A673 (cell line): ENCODE results near the gene NDUFB10. TPM values are rescaled to one million over a fixed set of nuclear protein-coding genes. Genes with fewer than 3 reads are reported as not detected.

Experiments used
- BruUV-seq: library from RNA; stranded (reverse); fragments of 400-500 nt; replicated peaks from 2 replicates; lab custom pipeline; 2021; lab: Mats Ljungman, UMichigan
- CTCF ChIA-PET: fragments of 300-600 bp; sonication (Branson Sonifier 250); formaldehyde crosslinking; loops from one replicate; lab custom pipeline; 2022; ENCODE audit warnings: antibody characterized with exemption; lab: Charles Lee
- POLR2A ChIA-PET: fragments of 300-600 bp; sonication (Branson Sonifier 250); formaldehyde crosslinking; loops from one replicate; lab custom pipeline; 2022; ENCODE audit warnings: antibody characterized with exemption; ENCODE audit not compliant: low non-redundant PET; lab: Charles Lee
- DNase-seq: peaks from one replicate; pipeline ENCODE4 v3.0.0-alpha.2; 2015; ENCODE audit warnings: low spot score
- H3K27ac ChIP-seq: fragments of 200-600 bp; sonication (generic); 2 replicates; pipeline ENCODE4 v1.5.1; 2016; ENCODE audit warnings: mixed run types, low read depth, mild to moderate bottlenecking, mixed read lengths, antibody characterized with exemption, low read length; ENCODE audit not compliant: poor library complexity, severe bottlenecking
- H3K27me3 ChIP-seq: fragments of 200-600 bp; sonication (generic); replicated peaks from 2 replicates; pipeline ENCODE4 v1.6.1; 2017; ENCODE audit warnings: mixed run types, low read depth, mild to moderate bottlenecking, mixed read lengths, antibody characterized with exemption, low read length; ENCODE audit not compliant: insufficient read depth, poor library complexity
- H3K36me3 ChIP-seq: fragments of 200-600 bp; sonication (generic); 2 replicates; pipeline ENCODE4 v1.6.1; 2016; ENCODE audit warnings: mixed run types, mild to moderate bottlenecking, mixed read lengths, antibody characterized with exemption, low read length; ENCODE audit not compliant: insufficient read depth, poor library complexity, severe bottlenecking
- H3K4me1 ChIP-seq: fragments of 200-600 bp; sonication (generic); 2 replicates; pipeline ENCODE4 v1.6.1; 2017; ENCODE audit warnings: mixed run types, mild to moderate bottlenecking, mixed read lengths, antibody characterized with exemption, low read length; ENCODE audit not compliant: insufficient read depth, poor library complexity, severe bottlenecking
- H3K4me3 ChIP-seq: fragments of 200-600 bp; sonication (generic); 2 replicates; pipeline ENCODE4 v1.5.1; 2016; ENCODE audit warnings: low read depth, mixed run types, mild to moderate bottlenecking, mixed read lengths, low read length; ENCODE audit not compliant: poor library complexity, severe bottlenecking
- H3K9me3 ChIP-seq: fragments of 200-600 bp; sonication (generic); 2 replicates; pipeline ENCODE4 v1.6.1; 2016; ENCODE audit warnings: mixed run types, low read depth, mild to moderate bottlenecking, mixed read lengths, antibody characterized with exemption, low read length; ENCODE audit not compliant: poor library complexity, severe bottlenecking
- CTCF ChIP-seq: fragments of 300-800, 200-600 bp; sonication (generic); conservative IDR thresholded peaks from 2 replicates; pipeline ENCODE4 v1.5.1; 2017; ENCODE audit warnings: low read depth, mild to moderate bottlenecking, antibody characterized with exemption, low read length, moderate library complexity, mixed read lengths
- EZH2 ChIP-seq: fragments of 200-600 bp; sonication (generic); IDR thresholded peaks from 2 replicates; pipeline ENCODE4 v1.6.1; 2017; ENCODE audit warnings: borderline replicate concordance, low read depth, mild to moderate bottlenecking, mixed read lengths, antibody characterized with exemption, low read length; ENCODE audit not compliant: poor library complexity, severe bottlenecking
- intact Hi-C: fragments of 100-400 bp; cut with micrococcal nuclease; formaldehyde crosslinking; loops from one replicate; pipeline ENCODE4 v1.10.0; 2022; ENCODE audit not compliant: unreplicated experiment
- total RNA-seq: library from RNA; stranded (reverse); gene quantifications from 2 replicates; pipeline ENCODE4 v1.2.3, GENCODE V29; 2021

Gene NDUFB10
- total RNA-seq, 1 experiment from 2014 or later, result 178 TPM

- no TSS peak for BruUV-seq
- intact Hi-C loops, result no loop called here
- Histone ChIP-seq H3K9me3 (no peaks in the 10 kb centered on the region), H3K36me3 (peaks cover 11% of the 10 kb centered on the region), H3K4me3 (no peak overlapping the region), H3K4me1 (peaks cover 6% of the 10 kb centered on the region), H3K27me3 (peaks cover 17% of the 10 kb centered on the region), H3K27ac (no peak overlapping the region)
- ChIA-PET CTCF (no interaction called here), POLR2A (interaction anchor here (1.0 kb wide), 1 partner anchor 28 kb away, joined by 3 read pairs; the partner anchor contains the start of gene RPS2)
- TF ChIP-seq CTCF, result no peak
- TF ChIP-seq EZH2, result no peak
- no peak for DNase-seq
Measured at GRCh38 chr16:1992704-1993317, 33.5 kb downstream of the NDUFB10 start.

GRCh38 chr16:1993731-1994131 is 34.4 kb downstream of the NDUFB10 start:
- Histone ChIP-seq H3K36me3 (peaks cover 20% of the 10 kb centered on the region), H3K4me1 (peaks cover 6% of the 10 kb centered on the region), H3K9me3 (no peaks in the 10 kb centered on the region), H3K27me3 (peaks cover 17% of the 10 kb centered on the region), H3K27ac (peak overlapping the region; percentile 29), H3K4me3 (no peak overlapping the region)
- intact Hi-C loops, result no loop called here
- BruUV-seq, result no TSS peak
- ChIA-PET POLR2A (no interaction called here), CTCF (no interaction called here)
- TF ChIP-seq CTCF (no peak), EZH2 (no peak)
- DNase-seq, result no peak

GRCh38 chr16:1997494-1998359 is 38.4 kb downstream of the NDUFB10 start:
- intact Hi-C loops, result no loop called here
- no peaks in the 10 kb centered on the region for H3K9me3 ChIP-seq
- H3K27ac ChIP-seq, result no peak overlapping the region
- H3K4me3 ChIP-seq, result no peak overlapping the region
- no peaks in the 10 kb centered on the region for H3K4me1 ChIP-seq
- TSS peak; percentile 38 for BruUV-seq
- TF ChIP-seq CTCF, result no peak
- TF ChIP-seq EZH2, result no peak
- DNase-seq, result no peak
- ChIA-PET POLR2A (no interaction called here), CTCF (no interaction called here)
- peaks cover 56% of the 10 kb centered on the region for H3K36me3 ChIP-seq
- no peaks in the 10 kb centered on the region for H3K27me3 ChIP-seq
